WTC11 (cell line): ENCODE data around the gene ZFP64.

Experiments used
- NR3C1 ChIP-seq: sonication (generic); formaldehyde crosslinking; conservative IDR thresholded peaks from 2 replicates; pipeline ENCODE4 v1.8.1; 2023; ENCODE audit warnings: low read depth, mild to moderate bottlenecking, missing genetic modification reagents
- TF ChIP-seq, protein P1 (sequence below): fragments of 200-600 bp; IDR thresholded peaks from 2 replicates; pipeline ENCODE4 v1.8.0; 2022; ENCODE audit warnings: antibody characterized with exemption

DNA sequence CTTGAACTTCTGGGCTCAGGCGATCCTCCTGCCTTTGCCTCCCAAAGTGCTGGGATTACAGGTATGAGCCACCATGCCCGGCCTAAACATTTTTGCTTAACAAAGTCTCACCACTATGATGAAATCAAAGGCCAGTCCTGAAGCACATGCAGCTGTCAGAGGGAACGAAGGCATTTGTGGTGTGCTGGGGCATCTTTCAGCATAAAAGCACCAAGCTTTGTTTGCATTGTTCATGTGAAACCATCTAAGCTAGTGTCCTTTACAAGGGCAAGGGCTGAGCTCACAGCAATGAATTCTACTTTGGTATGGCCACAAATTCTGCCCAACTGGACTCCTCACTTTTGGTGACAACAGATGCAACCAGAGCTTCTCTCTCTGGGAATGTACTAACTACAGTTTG, 66.8 kb downstream of the ZFP64 start:
- TF ChIP-seq, protein P1, sequence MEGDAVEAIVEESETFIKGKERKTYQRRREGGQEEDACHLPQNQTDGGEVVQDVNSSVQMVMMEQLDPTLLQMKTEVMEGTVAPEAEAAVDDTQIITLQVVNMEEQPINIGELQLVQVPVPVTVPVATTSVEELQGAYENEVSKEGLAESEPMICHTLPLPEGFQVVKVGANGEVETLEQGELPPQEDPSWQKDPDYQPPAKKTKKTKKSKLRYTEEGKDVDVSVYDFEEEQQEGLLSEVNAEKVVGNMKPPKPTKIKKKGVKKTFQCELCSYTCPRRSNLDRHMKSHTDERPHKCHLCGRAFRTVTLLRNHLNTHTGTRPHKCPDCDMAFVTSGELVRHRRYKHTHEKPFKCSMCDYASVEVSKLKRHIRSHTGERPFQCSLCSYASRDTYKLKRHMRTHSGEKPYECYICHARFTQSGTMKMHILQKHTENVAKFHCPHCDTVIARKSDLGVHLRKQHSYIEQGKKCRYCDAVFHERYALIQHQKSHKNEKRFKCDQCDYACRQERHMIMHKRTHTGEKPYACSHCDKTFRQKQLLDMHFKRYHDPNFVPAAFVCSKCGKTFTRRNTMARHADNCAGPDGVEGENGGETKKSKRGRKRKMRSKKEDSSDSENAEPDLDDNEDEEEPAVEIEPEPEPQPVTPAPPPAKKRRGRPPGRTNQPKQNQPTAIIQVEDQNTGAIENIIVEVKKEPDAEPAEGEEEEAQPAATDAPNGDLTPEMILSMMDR, result no peak
- no peak for TF ChIP-seq NR3C1 (CRISPR knock-in tag)
